OCI-LY1 (cell line): ENCODE results near the gene CTNNA3.

Source experiments
- EZH2 ChIP-seq: fragments of 200-600 bp; sonication (generic), shearing (Covaris generic); IDR thresholded peaks from 2 replicates; pipeline ENCODE4 v1.8.0; 2017; ENCODE audit warnings: borderline replicate concordance, mixed run types, mild to moderate bottlenecking, antibody characterized with exemption, low read length, moderate library complexity, mixed read lengths
- TF ChIP-seq, protein P1 (sequence below): fragments of 200-600 bp; sonication (generic), shearing (Covaris generic); IDR thresholded peaks from 2 replicates; pipeline ENCODE4 v1.5.1; 2017; ENCODE audit warnings: mild to moderate bottlenecking, antibody characterized with exemption, low read length, moderate library complexity, mixed read lengths

DNA sequence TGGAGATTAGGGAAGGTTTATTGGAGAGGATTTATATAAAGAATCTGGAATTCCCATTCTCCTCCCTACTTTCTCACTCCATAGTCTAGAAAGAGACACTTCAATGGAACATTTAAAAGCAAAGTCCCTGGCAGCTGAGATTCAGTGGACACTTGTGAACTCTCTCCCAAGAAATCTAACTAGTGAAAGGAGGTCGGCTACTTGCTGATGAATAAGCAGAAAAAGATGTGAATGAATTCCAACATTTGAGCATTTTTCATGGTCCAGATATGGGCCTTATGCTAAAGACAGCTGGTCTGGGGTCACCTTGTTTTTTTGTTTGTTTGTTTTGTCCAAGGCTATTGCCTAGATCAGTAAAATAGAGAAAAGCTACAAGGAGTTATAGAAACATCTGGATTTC lies 911.2 kb downstream of the CTNNA3 start:
- TF ChIP-seq, protein P1, sequence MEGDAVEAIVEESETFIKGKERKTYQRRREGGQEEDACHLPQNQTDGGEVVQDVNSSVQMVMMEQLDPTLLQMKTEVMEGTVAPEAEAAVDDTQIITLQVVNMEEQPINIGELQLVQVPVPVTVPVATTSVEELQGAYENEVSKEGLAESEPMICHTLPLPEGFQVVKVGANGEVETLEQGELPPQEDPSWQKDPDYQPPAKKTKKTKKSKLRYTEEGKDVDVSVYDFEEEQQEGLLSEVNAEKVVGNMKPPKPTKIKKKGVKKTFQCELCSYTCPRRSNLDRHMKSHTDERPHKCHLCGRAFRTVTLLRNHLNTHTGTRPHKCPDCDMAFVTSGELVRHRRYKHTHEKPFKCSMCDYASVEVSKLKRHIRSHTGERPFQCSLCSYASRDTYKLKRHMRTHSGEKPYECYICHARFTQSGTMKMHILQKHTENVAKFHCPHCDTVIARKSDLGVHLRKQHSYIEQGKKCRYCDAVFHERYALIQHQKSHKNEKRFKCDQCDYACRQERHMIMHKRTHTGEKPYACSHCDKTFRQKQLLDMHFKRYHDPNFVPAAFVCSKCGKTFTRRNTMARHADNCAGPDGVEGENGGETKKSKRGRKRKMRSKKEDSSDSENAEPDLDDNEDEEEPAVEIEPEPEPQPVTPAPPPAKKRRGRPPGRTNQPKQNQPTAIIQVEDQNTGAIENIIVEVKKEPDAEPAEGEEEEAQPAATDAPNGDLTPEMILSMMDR: no peak
- no peak for TF ChIP-seq EZH2
